Activated B cell treated with CpG ODN at 0.5 μM for 24 hours (primary cell): ENCODE data around the gene NUBPL. TPM values are rescaled to one million over a fixed set of nuclear protein-coding genes. Genes with fewer than 3 reads are reported as not detected.
"Not testable (repeated sequence)": the region's sequence is repeated elsewhere in the genome, so short reads cannot be mapped to it uniquely, and the experiment has no call there.

Experiments
- ATAC-seq: fragments of 200-7000 bp; cut with Tn5 transposase; one replicate; pipeline ENCODE4 v1.10.0; 2021; ENCODE audit warnings: low read depth, mild to moderate bottlenecking, moderate library complexity
- CTCF ChIA-PET: fragments of 350-600 bp; sonication (Branson Sonifier 250); formaldehyde crosslinking; loops from one replicate; lab custom pipeline; 2021; ENCODE audit warnings: antibody characterized with exemption; lab: Charles Lee
- POLR2A ChIA-PET: fragments of 350-600 bp; sonication (Branson Sonifier 250); formaldehyde crosslinking; loops from one replicate; lab custom pipeline; 2021; ENCODE audit warnings: antibody characterized with exemption; lab: Charles Lee
- DNase-seq: peaks from one replicate; pipeline ENCODE4 v3.0.0; 2022
- H3K27ac Mint-ChIP-seq: one replicate; pipeline ENCODE4 v1.8.0; 2020; ENCODE audit warnings: mixed read lengths
- H3K27me3 Mint-ChIP-seq: one replicate; pipeline ENCODE4 v1.8.0; 2021; ENCODE audit warnings: mixed read lengths
- H3K36me3 Mint-ChIP-seq: one replicate; pipeline ENCODE4 v1.8.0; 2021; ENCODE audit warnings: low read depth, mixed read lengths
- H3K4me1 Mint-ChIP-seq: one replicate; pipeline ENCODE4 v1.8.0; 2021; ENCODE audit warnings: mixed read lengths
- H3K4me3 Mint-ChIP-seq: one replicate; pipeline ENCODE4 v1.8.0; 2020; ENCODE audit warnings: mild to moderate bottlenecking, mixed read lengths
- H3K9me3 Mint-ChIP-seq: one replicate; pipeline ENCODE4 v1.8.0; 2020; ENCODE audit warnings: mixed read lengths
- CTCF ChIP-seq: fragments of 200-600 bp; IDR thresholded peaks from one replicate; pipeline ENCODE4 v1.8.0; 2022; ENCODE audit warnings: antibody characterized with exemption, mild to moderate bottlenecking
- intact Hi-C: fragments of 100-400 bp; cut with micrococcal nuclease; formaldehyde crosslinking; loops from one replicate; pipeline ENCODE4 v1.15.1; 2024
- total RNA-seq: library from RNA; stranded (reverse); gene quantifications from 2 replicates; pipeline ENCODE4 v1.2.3, GENCODE V29; 2022

Gene NUBPL
- total RNA-seq, 1 donor from 2014 or later = 11.7 TPM

- ATAC-seq (no peak), DNase-seq (no peak)
- no peak overlapping the region for H3K4me3 Mint-ChIP-seq
- peaks cover 8% of the 10 kb centered on the region for H3K4me1 Mint-ChIP-seq
- H3K27me3 Mint-ChIP-seq = no peaks in the 10 kb centered on the region
- CTCF ChIA-PET = no interaction called here
- H3K27ac Mint-ChIP-seq = no peak overlapping the region
- H3K9me3 Mint-ChIP-seq = peaks cover 2% of the 10 kb centered on the region
- POLR2A ChIA-PET = no interaction called here
- intact Hi-C loops = no loop called here
- TF ChIP-seq CTCF = no peak
- no peaks in the 10 kb centered on the region for H3K36me3 Mint-ChIP-seq
Observed at GRCh38 chr14:31884776-31885379, 323.7 kb downstream of the NUBPL start.

GRCh38 chr14:31886156-31886835 is 325.1 kb downstream of the NUBPL start:
- peaks cover 2% of the 10 kb centered on the region for H3K9me3 Mint-ChIP-seq
- ChIA-PET POLR2A (no interaction called here), CTCF (no interaction called here)
- peaks cover 8% of the 10 kb centered on the region for H3K4me1 Mint-ChIP-seq
- TF ChIP-seq CTCF = no peak
- no peaks in the 10 kb centered on the region for H3K36me3 Mint-ChIP-seq
- H3K27me3 Mint-ChIP-seq = no peaks in the 10 kb centered on the region
- DNase-seq (no peak), ATAC-seq (no peak)
- intact Hi-C loops = no loop called here
- no peak overlapping the region for H3K27ac Mint-ChIP-seq
- no peak overlapping the region for H3K4me3 Mint-ChIP-seq

GRCh38 chr14:31887929-31888580 is 326.9 kb downstream of the NUBPL start:
- ChIA-PET CTCF (no interaction called here), POLR2A (no interaction called here)
- ATAC-seq (no peak), DNase-seq (no peak)
- Mint-ChIP-seq H3K27ac (no peak overlapping the region), H3K4me3 (no peak overlapping the region), H3K36me3 (no peaks in the 10 kb centered on the region), H3K4me1 (peaks cover 8% of the 10 kb centered on the region), H3K27me3 (no peaks in the 10 kb centered on the region), H3K9me3 (peaks cover 2% of the 10 kb centered on the region)
- TF ChIP-seq CTCF = no peak
- intact Hi-C loops = no loop called here

GRCh38 chr14:31889297-31889696 is 328.1 kb downstream of the NUBPL start:
- no peak for ATAC-seq
- CTCF ChIA-PET = no interaction called here
- H3K4me3 Mint-ChIP-seq = no peak overlapping the region

GRCh38 chr14:31890202-31890601 is 329.0 kb downstream of the NUBPL start:
- ATAC-seq, H3K27me3 Mint-ChIP-seq, POLR2A ChIA-PET, CTCF ChIA-PET, H3K4me3 Mint-ChIP-seq, H3K36me3 Mint-ChIP-seq, H3K27ac Mint-ChIP-seq, DNase-seq, H3K9me3 Mint-ChIP-seq, intact Hi-C loops: not testable (repeated sequence)
- H3K4me1 Mint-ChIP-seq = peaks cover 15% of the 10 kb centered on the region

More at GRCh38 chr14:31889297-31889696, 328.1 kb downstream of the NUBPL start:
- Mint-ChIP-seq H3K27me3 (no peaks in the 10 kb centered on the region), H3K4me1 (peaks cover 12% of the 10 kb centered on the region), H3K27ac (no peak overlapping the region), H3K36me3 (no peaks in the 10 kb centered on the region), H3K9me3 (peaks cover 2% of the 10 kb centered on the region)
- DNase-seq = no peak
- TF ChIP-seq CTCF = no peak
- intact Hi-C loops = no loop called here
- POLR2A ChIA-PET = no interaction called here
